SU-DHL-6 (cell line): ENCODE measurements around the gene SMAD7.

Experiments
- H2AFZ ChIP-seq: fragments of 200-600 bp; sonication (generic); 2 replicates; pipeline ENCODE4 v1.6.1; 2014; ENCODE audit warnings: low read depth, mild to moderate bottlenecking, moderate library complexity, mixed read lengths, antibody characterized with exemption, low read length; ENCODE audit not compliant: severe bottlenecking
- H3F3A ChIP-seq: fragments of 200-600 bp; shearing (Covaris generic); 2 replicates; pipeline ENCODE4 v1.6.0; 2016; ENCODE audit warnings: antibody characterized with exemption, mild to moderate bottlenecking; ENCODE audit not compliant: insufficient read depth
- H3K27ac ChIP-seq: fragments of 200-600 bp; sonication (generic); 2 replicates; pipeline ENCODE4 v1.5.1; 2016; ENCODE audit warnings: low read depth, mild to moderate bottlenecking, low read length, moderate library complexity, mixed read lengths
- H3K27me3 ChIP-seq: fragments of 200-600 bp; sonication (generic), shearing (Covaris generic); 2 replicates; pipeline ENCODE4 v1.6.0; 2014; ENCODE audit warnings: mild to moderate bottlenecking, low read length
- H3K36me3 ChIP-seq: fragments of 200-600 bp; sonication (generic); 2 replicates; pipeline ENCODE4 v1.6.1; 2014; ENCODE audit warnings: mild to moderate bottlenecking, low read length, mixed read lengths
- H3K4me2 ChIP-seq: fragments of 300-600, 200-600 bp; shearing (Covaris generic), sonication (generic); 2 replicates; pipeline ENCODE4 v1.6.0; 2014; ENCODE audit warnings: low read length, low read depth, mild to moderate bottlenecking; ENCODE audit not compliant: poor library complexity, severe bottlenecking
- H3K4me3 ChIP-seq: fragments of 200-600 bp; sonication (generic); 2 replicates; pipeline ENCODE4 v1.5.1; 2014; ENCODE audit warnings: antibody characterized with exemption, low read length, mild to moderate bottlenecking, mixed read lengths; ENCODE audit not compliant: insufficient read depth, poor library complexity, severe bottlenecking
- H3K79me2 ChIP-seq: fragments of 200-600 bp; sonication (generic); 2 replicates; pipeline ENCODE4 v1.6.1; 2014; ENCODE audit warnings: mild to moderate bottlenecking, low read length, moderate library complexity; ENCODE audit not compliant: insufficient read depth
- H3K9ac ChIP-seq: fragments of 200-600 bp; sonication (generic); 2 replicates; pipeline ENCODE4 v1.7.0; 2014; ENCODE audit warnings: mild to moderate bottlenecking, low read length
- H3K9me2 ChIP-seq: fragments of 200-600 bp; sonication (generic); replicated peaks from 2 replicates; pipeline ENCODE4 v1.6.1; 2014; ENCODE audit warnings: low read length; ENCODE audit not compliant: insufficient read depth
- H3K9me3 ChIP-seq: fragments of 200-600 bp; sonication (generic); 2 replicates; pipeline ENCODE4 v1.6.1; 2014; ENCODE audit warnings: low read length, mixed read lengths; ENCODE audit not compliant: insufficient read depth
- H4K20me1 ChIP-seq: fragments of 200-600 bp; sonication (generic); 2 replicates; pipeline ENCODE4 v1.6.1; 2014; ENCODE audit warnings: low read depth, mild to moderate bottlenecking, antibody characterized with exemption, low read length, moderate library complexity, mixed read lengths
- EZH2phosphoT487 ChIP-seq: fragments of 200-600 bp; sonication (generic), shearing (Covaris generic); conservative IDR thresholded peaks from 2 replicates; pipeline ENCODE4 v1.6.1; 2018; ENCODE audit warnings: mild to moderate bottlenecking, antibody characterized with exemption, low read length, moderate library complexity, mixed read lengths
- TF ChIP-seq, protein P1 (sequence below): fragments of 200-600 bp; sonication (generic); IDR thresholded peaks from one replicate; pipeline ENCODE4 v1.5.1; 2017; ENCODE audit warnings: antibody characterized with exemption, mild to moderate bottlenecking, low read length, moderate library complexity; ENCODE audit not compliant: insufficient read depth, poor library complexity, severe bottlenecking

SMAD7 gene

DNA sequence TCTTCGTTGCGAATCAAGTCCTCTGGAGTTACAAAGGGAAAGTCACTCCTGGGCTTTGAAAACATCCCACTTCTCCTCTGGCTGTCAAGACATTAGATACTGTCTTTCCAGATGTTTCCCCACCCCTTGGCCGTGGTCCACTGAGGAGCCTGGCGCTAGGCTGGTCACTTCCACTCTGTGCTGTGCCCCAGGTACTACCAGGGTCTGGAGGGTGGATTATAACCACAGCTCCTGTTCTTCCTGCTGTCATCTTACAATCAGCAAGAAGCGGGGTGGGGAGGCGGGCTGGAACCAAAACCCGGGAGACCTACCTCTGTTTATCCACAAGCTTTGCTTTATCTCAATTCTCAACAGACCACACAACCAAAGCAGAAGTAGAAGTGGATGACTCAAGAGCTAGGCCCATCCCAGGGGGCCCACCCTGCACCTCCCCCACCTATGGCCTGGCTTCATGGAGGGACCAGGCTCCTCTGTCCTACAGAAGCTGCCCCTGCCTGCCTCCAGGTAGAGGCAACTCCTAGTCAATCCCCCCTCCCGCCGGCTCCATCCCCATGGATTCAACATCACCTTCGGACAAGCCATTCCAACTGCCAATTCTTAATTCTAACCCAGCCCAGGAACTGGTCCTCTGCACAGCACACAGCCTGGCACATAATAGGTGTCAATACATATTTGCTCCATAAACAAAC lies 17.8 kb downstream of the SMAD7 start:
- Histone ChIP-seq H3K4me2 (no peak overlapping the region), H3K27me3 (no peaks in the 10 kb centered on the region), H3K9ac (no peak overlapping the region), H3K79me2 (peaks cover 3% of the 10 kb centered on the region; the same call in 1 of the 2 replicates), H4K20me1 (no peaks in the 10 kb centered on the region), H3K4me3 (no peak overlapping the region), H3K9me3 (no peaks in the 10 kb centered on the region), H3F3A (0 out of 2 replicates have a peak, but pooled peaks cover 5% of the 10 kb centered on the region), H3K36me3 (no peaks in the 10 kb centered on the region), H3K27ac (no peak overlapping the region), H3K9me2 (no peaks in the 10 kb centered on the region), H2AFZ (no peak overlapping the region)
- TF ChIP-seq EZH2phosphoT487, result no peak
- TF ChIP-seq, protein P1, sequence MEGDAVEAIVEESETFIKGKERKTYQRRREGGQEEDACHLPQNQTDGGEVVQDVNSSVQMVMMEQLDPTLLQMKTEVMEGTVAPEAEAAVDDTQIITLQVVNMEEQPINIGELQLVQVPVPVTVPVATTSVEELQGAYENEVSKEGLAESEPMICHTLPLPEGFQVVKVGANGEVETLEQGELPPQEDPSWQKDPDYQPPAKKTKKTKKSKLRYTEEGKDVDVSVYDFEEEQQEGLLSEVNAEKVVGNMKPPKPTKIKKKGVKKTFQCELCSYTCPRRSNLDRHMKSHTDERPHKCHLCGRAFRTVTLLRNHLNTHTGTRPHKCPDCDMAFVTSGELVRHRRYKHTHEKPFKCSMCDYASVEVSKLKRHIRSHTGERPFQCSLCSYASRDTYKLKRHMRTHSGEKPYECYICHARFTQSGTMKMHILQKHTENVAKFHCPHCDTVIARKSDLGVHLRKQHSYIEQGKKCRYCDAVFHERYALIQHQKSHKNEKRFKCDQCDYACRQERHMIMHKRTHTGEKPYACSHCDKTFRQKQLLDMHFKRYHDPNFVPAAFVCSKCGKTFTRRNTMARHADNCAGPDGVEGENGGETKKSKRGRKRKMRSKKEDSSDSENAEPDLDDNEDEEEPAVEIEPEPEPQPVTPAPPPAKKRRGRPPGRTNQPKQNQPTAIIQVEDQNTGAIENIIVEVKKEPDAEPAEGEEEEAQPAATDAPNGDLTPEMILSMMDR, result no peak

DNA sequence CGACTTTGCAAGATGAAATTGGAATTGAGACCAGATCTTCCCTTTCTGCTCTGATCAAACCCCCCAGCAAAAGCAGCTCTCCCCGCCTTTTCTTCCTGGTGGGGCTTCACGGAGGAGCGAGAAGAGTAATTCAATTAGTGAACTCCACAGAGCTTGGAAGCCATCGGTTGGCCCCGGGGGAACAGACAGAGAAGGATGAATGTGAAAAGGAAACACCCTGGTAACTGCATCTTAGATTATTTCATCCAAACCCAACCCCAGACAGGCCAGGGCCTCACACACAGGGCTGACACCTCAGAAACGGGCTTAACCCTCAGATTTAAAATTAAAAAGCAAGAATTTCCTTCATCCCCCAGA lies 18.3 kb downstream of the SMAD7 start:
- peaks cover 3% of the 10 kb centered on the region; the same call in 1 of the 2 replicates for H3K79me2 ChIP-seq
- H3K9me2 ChIP-seq, result no peaks in the 10 kb centered on the region
- no peaks in the 10 kb centered on the region for H4K20me1 ChIP-seq
- H3K27ac ChIP-seq, result no peak overlapping the region
- no peaks in the 10 kb centered on the region for H3K27me3 ChIP-seq
- no peaks in the 10 kb centered on the region for H3K9me3 ChIP-seq
- no peak overlapping the region for H3K9ac ChIP-seq
- H3K4me3 ChIP-seq, result no peak overlapping the region
- TF ChIP-seq, protein P1, result no peak
- TF ChIP-seq EZH2phosphoT487, result no peak
- no peak overlapping the region for H2AFZ ChIP-seq
- no peaks in the 10 kb centered on the region for H3K36me3 ChIP-seq
- H3K4me2 ChIP-seq, result no peak overlapping the region
- 0 out of 2 replicates have a peak, but pooled peaks cover 5% of the 10 kb centered on the region for H3F3A ChIP-seq

DNA sequence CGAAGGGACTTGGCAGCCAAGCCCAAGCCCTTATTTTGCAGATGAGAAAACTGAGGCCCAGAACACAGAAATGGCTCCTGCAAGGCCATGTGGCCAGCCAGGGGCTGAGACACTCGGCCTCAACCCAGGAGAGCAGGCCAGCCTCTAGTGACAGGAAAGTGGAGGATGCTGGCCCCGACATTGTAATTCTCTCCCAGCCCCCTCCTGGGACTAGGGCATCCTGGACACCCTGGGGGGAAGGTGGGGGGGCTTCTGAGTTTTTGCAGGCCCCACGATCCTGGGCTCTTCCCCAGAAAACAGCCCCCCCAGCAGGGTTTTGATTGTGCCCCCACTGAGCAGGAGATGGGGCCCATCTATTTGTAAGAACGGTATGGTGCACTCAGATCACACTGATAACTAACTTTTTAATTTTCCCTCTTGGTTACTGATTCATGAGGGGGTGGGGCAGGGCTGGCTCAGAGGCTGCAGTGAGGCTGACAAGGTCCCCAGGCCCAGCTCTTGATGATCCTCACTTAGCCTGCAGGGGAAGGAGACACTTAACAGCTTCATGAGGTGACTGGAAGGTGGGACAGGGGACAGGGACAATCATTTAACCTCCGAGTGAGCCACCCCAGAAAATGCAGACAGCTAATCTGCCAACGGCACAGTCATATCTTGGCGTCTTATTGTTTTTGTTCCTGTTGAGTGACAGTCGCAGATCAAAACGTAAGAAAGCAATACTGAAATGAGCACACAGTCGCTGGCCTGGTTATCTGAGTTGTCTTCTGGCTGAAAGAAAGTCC lies 18.9 kb downstream of the SMAD7 start:
- Histone ChIP-seq H2AFZ (no peak overlapping the region), H3F3A (0 out of 2 replicates have a peak, but pooled peaks cover 5% of the 10 kb centered on the region), H4K20me1 (no peaks in the 10 kb centered on the region), H3K9ac (no peak overlapping the region), H3K27ac (no peak overlapping the region), H3K4me2 (no peak overlapping the region), H3K36me3 (no peaks in the 10 kb centered on the region), H3K4me3 (no peak overlapping the region), H3K27me3 (no peaks in the 10 kb centered on the region), H3K9me2 (no peaks in the 10 kb centered on the region), H3K9me3 (no peaks in the 10 kb centered on the region), H3K79me2 (peaks cover 3% of the 10 kb centered on the region; the same call in 1 of the 2 replicates)
- TF ChIP-seq EZH2phosphoT487, result no peak

DNA sequence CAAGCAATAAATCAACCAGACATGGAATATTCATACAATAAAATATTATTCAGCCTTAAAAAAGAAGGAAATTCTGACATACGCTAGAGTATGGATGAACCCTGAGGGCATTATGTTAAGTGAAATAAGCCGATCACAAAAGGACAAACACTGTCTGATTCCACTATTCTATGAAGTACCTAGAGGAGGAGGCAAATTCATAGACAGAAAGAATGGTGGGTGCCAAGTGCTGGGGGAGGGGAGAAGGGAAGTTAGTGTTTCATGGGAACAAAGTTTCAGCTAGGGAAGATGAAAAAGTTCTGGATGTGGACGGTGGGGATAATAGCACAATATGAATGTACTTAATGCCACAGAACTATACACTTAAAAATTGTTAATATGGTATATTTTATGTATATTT lies 19.8 kb downstream of the SMAD7 start:
- H3K9me2 ChIP-seq, result no peaks in the 10 kb centered on the region
- H3K9ac ChIP-seq, result no peak overlapping the region
- H3K27me3 ChIP-seq, result no peaks in the 10 kb centered on the region
- H2AFZ ChIP-seq, result no peak overlapping the region
- H3K27ac ChIP-seq, result no peak overlapping the region
- H3K4me3 ChIP-seq, result no peak overlapping the region
- no peak overlapping the region for H3K4me2 ChIP-seq
- no peaks in the 10 kb centered on the region for H4K20me1 ChIP-seq
- H3K36me3 ChIP-seq, result no peaks in the 10 kb centered on the region
- H3K9me3 ChIP-seq, result no peaks in the 10 kb centered on the region
- 0 out of 2 replicates have a peak, but pooled peaks cover 5% of the 10 kb centered on the region for H3F3A ChIP-seq
- no peak for TF ChIP-seq EZH2phosphoT487
- TF ChIP-seq, protein P1, result no peak
- H3K79me2 ChIP-seq, result peaks cover 3% of the 10 kb centered on the region; the same call in 1 of the 2 replicates
